ENCODE data around the gene PIK3C2B.

DNA sequence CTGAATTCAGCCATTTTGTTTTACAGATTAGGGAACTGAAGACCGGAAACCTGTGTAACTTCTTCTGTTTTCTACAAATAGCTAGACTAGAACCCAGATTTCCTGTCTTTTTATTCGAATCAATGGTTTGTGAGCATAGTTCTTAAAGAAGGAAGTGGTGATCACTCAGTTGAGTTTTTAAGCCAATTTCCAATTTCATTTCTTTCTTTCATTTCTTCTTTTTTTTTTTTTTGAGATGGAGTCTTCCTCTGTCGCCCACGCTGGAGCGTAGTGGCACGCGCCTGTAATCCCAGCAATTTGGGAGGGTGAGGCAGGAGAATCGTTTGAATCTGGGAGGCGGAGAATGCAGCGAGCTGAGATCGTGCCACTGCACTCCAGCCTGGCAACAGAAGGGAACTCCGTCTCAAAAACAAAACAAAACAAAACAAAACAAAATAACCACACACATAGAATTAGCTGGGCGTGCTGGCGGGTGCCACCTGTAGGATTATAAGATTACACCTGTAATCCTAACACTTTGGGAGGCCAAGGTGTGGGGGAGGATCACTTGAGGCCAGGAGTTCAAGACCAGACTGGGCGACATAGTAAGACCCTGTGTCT is 18.6 kb upstream of the PIK3C2B start:
- TF ChIP-seq CTCF (IDR thresholded peaks at IDR 0.05; ENCODE audit: poor library complexity, severe bottlenecking), result no peak
- TF ChIP-seq MXI1 (conservative IDR thresholded peaks at IDR 0.05; ENCODE audit: poor library complexity, severe bottlenecking), result no peak
- no peak for TF ChIP-seq SMC3 (conservative IDR thresholded peaks at IDR 0.05; ENCODE audit: poor library complexity)
- TF ChIP-seq POLR2AphosphoS5 (IDR thresholded peaks at IDR 0.05), result no peak

All from neural cell (in vitro differentiated cells).